Measurements from ENCODE around the gene KIF6. TPM values are rescaled to one million over a fixed set of nuclear protein-coding genes. Genes with fewer than 3 reads are reported as not detected.

Gene KIF6
- total and polyA plus RNA-seq, 4 donors, result 1.1 to 7.8 (median 4.5) TPM

GRCh38 chr6:39599973-39600372 is 125.2 kb downstream of the KIF6 start:
- WGBS, 2 donors, result 71 to 76% methylated on average over 2 of the region's 2 CpGs
- no peak for ATAC-seq (ENCODE audit: insufficient read depth, low FRiP score)
- no peak overlapping the region for H3K27ac ChIP-seq (ENCODE audit: low read depth in 1 of 2, low read length in 1 of 2)
- H3K27me3 ChIP-seq (ENCODE audit: control insufficient read depth in 3 of 3, insufficient read depth in 3 of 3, low read length in 2 of 3), result no peaks in the 10 kb centered on the region
- H3K4me1 ChIP-seq (ENCODE audit: control insufficient read depth in 5 of 5, insufficient read depth in 5 of 5, low read length in 5 of 5), result peaks cover 0 to 24% (median 0%) of the 10 kb centered on the region in 5 donors
- H3K9me3 ChIP-seq (ENCODE audit: control insufficient read depth in 4 of 4, insufficient read depth in 3 of 4, low read length in 3 of 4), result peaks cover 0 to 3% (median 0%) of the 10 kb centered on the region in 4 donors
- H3K36me3 ChIP-seq (ENCODE audit: control insufficient read depth in 4 of 4, insufficient read depth in 4 of 4, low read length in 4 of 4), result no peaks in the 10 kb centered on the region
- TF ChIP-seq CTCF (IDR thresholded peaks at IDR 0.05; ENCODE audit: control extremely low read depth, extremely low read depth), result no peak
- no peak overlapping the region for H3K9ac ChIP-seq (ENCODE audit: insufficient read depth in 1 of 2, low read length in 2 of 2)
- no peak overlapping the region for H3K4me3 ChIP-seq
- DNase-seq, result peak in 2 of 3 donors; percentile 61 to 65

- Histone ChIP-seq H3K27me3 (ENCODE audit: control insufficient read depth in 3 of 3, insufficient read depth in 3 of 3, low read length in 2 of 3) (no peaks in the 10 kb centered on the region), H3K36me3 (ENCODE audit: control insufficient read depth in 4 of 4, insufficient read depth in 4 of 4, low read length in 4 of 4) (no peaks in the 10 kb centered on the region), H3K9me3 (ENCODE audit: control insufficient read depth in 4 of 4, insufficient read depth in 3 of 4, low read length in 3 of 4) (peaks cover 0 to 3% (median 0%) of the 10 kb centered on the region in 4 donors), H3K4me3 (no peak overlapping the region), H3K9ac (ENCODE audit: insufficient read depth in 1 of 2, low read length in 2 of 2) (no peak overlapping the region), H3K4me1 (ENCODE audit: control insufficient read depth in 5 of 5, insufficient read depth in 5 of 5, low read length in 5 of 5) (peaks cover 0 to 24% (median 0%) of the 10 kb centered on the region in 5 donors), H3K27ac (ENCODE audit: low read depth in 1 of 2, low read length in 1 of 2) (no peak overlapping the region)
- no peak for TF ChIP-seq CTCF (IDR thresholded peaks at IDR 0.05; ENCODE audit: control extremely low read depth, extremely low read depth)
- DNase-seq, result no peak
- WGBS, 2 donors, result 60 to 88% methylated on average over 2 of the region's 2 CpGs
- ATAC-seq (ENCODE audit: insufficient read depth, low FRiP score), result no peak
Measured at GRCh38 chr6:39599341-39599740, 125.9 kb downstream of the KIF6 start.

GRCh38 chr6:39594285-39594684 is 130.9 kb downstream of the KIF6 start:
- WGBS, 2 donors, result 61 to 93% methylated on average over 2 of the region's 2 CpGs
- ATAC-seq (ENCODE audit: insufficient read depth, low FRiP score), result no peak

More at GRCh38 chr6:39594285-39594684, 130.9 kb downstream of the KIF6 start:
- Histone ChIP-seq H3K36me3 (ENCODE audit: control insufficient read depth in 4 of 4, insufficient read depth in 4 of 4, low read length in 4 of 4) (no peaks in the 10 kb centered on the region), H3K4me1 (ENCODE audit: control insufficient read depth in 5 of 5, insufficient read depth in 5 of 5, low read length in 5 of 5) (peaks cover 0 to 8% (median 4%) of the 10 kb centered on the region in 5 donors), H3K9me3 (ENCODE audit: control insufficient read depth in 4 of 4, insufficient read depth in 3 of 4, low read length in 3 of 4) (no peaks in the 10 kb centered on the region), H3K9ac (ENCODE audit: insufficient read depth in 1 of 2, low read length in 2 of 2) (no peak overlapping the region), H3K27me3 (ENCODE audit: control insufficient read depth in 3 of 3, insufficient read depth in 3 of 3, low read length in 2 of 3) (no peaks in the 10 kb centered on the region), H3K27ac (ENCODE audit: low read depth in 1 of 2, low read length in 1 of 2) (no peak overlapping the region), H3K4me3 (no peak overlapping the region)
- peak in 1 of 3 donors; percentile 27 for DNase-seq
- no peak for TF ChIP-seq CTCF (IDR thresholded peaks at IDR 0.05; ENCODE audit: control extremely low read depth, extremely low read depth)

Measured in lung (tissue), 12 donors.